ENCODE data around the gene CYBB.

DNA sequence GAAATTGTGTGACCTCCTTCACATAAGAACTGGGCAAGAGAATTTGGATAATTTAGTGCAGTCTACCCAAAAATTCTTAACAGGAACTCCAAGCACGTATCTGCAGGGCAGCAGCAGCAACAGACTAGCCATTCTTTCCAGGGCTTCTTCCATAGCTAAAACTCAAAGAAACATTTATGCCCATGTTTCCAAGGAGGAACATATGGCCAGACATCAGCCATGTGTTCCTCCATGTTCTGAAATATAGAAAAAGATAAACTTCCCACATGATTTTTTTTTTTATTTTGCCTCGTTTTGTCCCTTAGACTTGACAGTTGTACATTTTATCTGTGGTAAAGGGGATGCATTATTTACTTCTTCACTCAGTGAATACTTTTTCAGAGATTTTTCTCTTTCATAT, 27.6 kb upstream of the CYBB start:
- no peak for TF ChIP-seq POLR2A (IDR thresholded peaks at IDR 0.05)
- TF ChIP-seq, protein P1, sequence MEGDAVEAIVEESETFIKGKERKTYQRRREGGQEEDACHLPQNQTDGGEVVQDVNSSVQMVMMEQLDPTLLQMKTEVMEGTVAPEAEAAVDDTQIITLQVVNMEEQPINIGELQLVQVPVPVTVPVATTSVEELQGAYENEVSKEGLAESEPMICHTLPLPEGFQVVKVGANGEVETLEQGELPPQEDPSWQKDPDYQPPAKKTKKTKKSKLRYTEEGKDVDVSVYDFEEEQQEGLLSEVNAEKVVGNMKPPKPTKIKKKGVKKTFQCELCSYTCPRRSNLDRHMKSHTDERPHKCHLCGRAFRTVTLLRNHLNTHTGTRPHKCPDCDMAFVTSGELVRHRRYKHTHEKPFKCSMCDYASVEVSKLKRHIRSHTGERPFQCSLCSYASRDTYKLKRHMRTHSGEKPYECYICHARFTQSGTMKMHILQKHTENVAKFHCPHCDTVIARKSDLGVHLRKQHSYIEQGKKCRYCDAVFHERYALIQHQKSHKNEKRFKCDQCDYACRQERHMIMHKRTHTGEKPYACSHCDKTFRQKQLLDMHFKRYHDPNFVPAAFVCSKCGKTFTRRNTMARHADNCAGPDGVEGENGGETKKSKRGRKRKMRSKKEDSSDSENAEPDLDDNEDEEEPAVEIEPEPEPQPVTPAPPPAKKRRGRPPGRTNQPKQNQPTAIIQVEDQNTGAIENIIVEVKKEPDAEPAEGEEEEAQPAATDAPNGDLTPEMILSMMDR (IDR thresholded peaks at IDR 0.05), result no peak
